K562 (cell line): ENCODE measurements around the gene SLC20A1. TPM values are rescaled to one million over a fixed set of nuclear protein-coding genes. Genes with fewer than 3 reads are reported as not detected.

Experiments used
- ATAC-seq: fragments of 200-7000 bp; cut with Tn5 transposase; 3 replicates; pipeline ENCODE4 v1.9.1; 2020; ENCODE audit warnings: moderate library complexity
- BruUV-seq: library from RNA; stranded (reverse); fragments of 400-500 nt; replicated peaks from 2 replicates; lab custom pipeline; 2021; lab: Mats Ljungman, UMichigan
- CTCF ChIA-PET: fragments of 300-600 bp; formaldehyde crosslinking; extraction: SDS; loops from one replicate; lab custom pipeline; 2021; ENCODE audit warnings: low intra/inter-chr PET ratio; lab: Yijun Ruan, JAX
- POLR2A ChIA-PET: fragments of 300-600, 350-650 bp; sonication (Branson Sonifier 250); formaldehyde crosslinking; extraction: SDS; loops from one replicate; lab custom pipeline; 2021; ENCODE audit warnings: antibody characterized with exemption, inconsistent platforms; lab: Yijun Ruan, JAX
- DNase-seq, 4 experiments: peaks; one replicate each; pipeline versions ENCODE4 v3.0.0 to v3.0.0-alpha.2; 2011 to 2018; ENCODE audit warnings: low spot score in 3 of 4, mixed read lengths in 3 of 4; ENCODE audit errors: extremely low read depth in 1 of 4
- FAIRE-seq: peaks from 2 replicates; lab custom pipeline; 2011; peaks lifted over from hg19 to GRCh38; lab: Jason Lieb, UNC
- H2AFZ ChIP-seq: 2 replicates; pipeline ENCODE4 v1.6.0; 2011; ENCODE audit warnings: low read depth, low read length, control low read depth, inconsistent platforms
- H3K27ac ChIP-seq: fragments of 200-600 bp; 3 replicates; pipeline ENCODE4 v1.8.0; 2011; ENCODE audit warnings: low read depth, mild to moderate bottlenecking, control low read depth, inconsistent platforms, low read length, moderate library complexity, mixed read lengths; ENCODE audit errors: extremely low read depth
- H3K27me3 ChIP-seq, 2 experiments: fragments of 300-600 bp in 1 of 2; 2 replicates in 1 of 2; 3 replicates in 1 of 2; pipeline versions ENCODE4 v1.6.0 to v1.8.0; 2011; ENCODE audit warnings: inconsistent platforms in 2 of 2, low read length in 2 of 2, mild to moderate bottlenecking in 1 of 2, mixed read lengths in 1 of 2, moderate library complexity in 1 of 2; ENCODE audit not compliant: control insufficient read depth in 2 of 2, insufficient read depth in 2 of 2
- H3K36me3 ChIP-seq: fragments of 300-600 bp; 3 replicates; pipeline ENCODE4 v1.8.0; 2011; ENCODE audit warnings: mild to moderate bottlenecking, low read length, inconsistent platforms; ENCODE audit not compliant: control insufficient read depth, insufficient read depth
- H3K4me1 ChIP-seq, 2 experiments: fragments of 200-600 bp in 1 of 2; replicated peaks in 1 of 2; 2 replicates in 1 of 2; 3 replicates in 1 of 2; pipeline versions ENCODE4 v1.5.1 to v1.8.0; 2011; ENCODE audit warnings: inconsistent platforms in 2 of 2, low read length in 2 of 2, mild to moderate bottlenecking in 1 of 2, mixed read lengths in 1 of 2, moderate library complexity in 1 of 2; ENCODE audit not compliant: control insufficient read depth in 2 of 2, insufficient read depth in 2 of 2
- H3K4me2 ChIP-seq: 2 replicates; pipeline ENCODE4 v1.6.1; 2011; ENCODE audit warnings: low read length, control low read depth, inconsistent platforms, mixed read lengths; ENCODE audit not compliant: insufficient read depth
- H3K4me3 ChIP-seq: fragments of 200-600 bp; sonication (generic), shearing (Covaris generic); 2 replicates; pipeline ENCODE4 v1.5.1; 2016; ENCODE audit warnings: control low read depth, inconsistent platforms
- H3K79me2 ChIP-seq: fragments of 200-600 bp; 3 replicates; pipeline ENCODE4 v1.8.0; 2011; ENCODE audit warnings: low read length, inconsistent platforms; ENCODE audit not compliant: control insufficient read depth, insufficient read depth
- H3K9ac ChIP-seq, 2 experiments: 2 replicates each; pipeline versions ENCODE4 v1.6.0 to v1.6.1; 2011; ENCODE audit warnings: low read depth in 2 of 2, low read length in 2 of 2, control low read depth in 1 of 2, inconsistent platforms in 1 of 2, mild to moderate bottlenecking in 1 of 2, mixed read lengths in 1 of 2; ENCODE audit not compliant: insufficient read depth in 1 of 2
- H3K9me1 ChIP-seq: one replicate; pipeline ENCODE4 v1.6.0; 2011; ENCODE audit warnings: inconsistent platforms, mild to moderate bottlenecking, low read length, moderate library complexity; ENCODE audit not compliant: control insufficient read depth, insufficient read depth
- H3K9me3 ChIP-seq: replicated peaks from 2 replicates; pipeline ENCODE4 v1.5.1; 2011; ENCODE audit warnings: low read depth, low read length, inconsistent platforms; ENCODE audit not compliant: control insufficient read depth, insufficient read depth
- H4K20me1 ChIP-seq: replicated peaks from 2 replicates; pipeline ENCODE4 v1.6.1; 2011; ENCODE audit warnings: low read length, inconsistent platforms, mixed read lengths; ENCODE audit not compliant: control insufficient read depth, insufficient read depth
- ERF ChIP-seq: fragments of 450-650 bp; formaldehyde crosslinking; IDR thresholded peaks from 2 replicates; pipeline ENCODE4 v1.4.0; 2020; ENCODE audit warnings: mild to moderate bottlenecking, mixed read lengths
- FOXJ2 ChIP-seq: fragments of 200-800 bp; sonication (Bioruptor generic); IDR thresholded peaks from 2 replicates; pipeline ENCODE4 v1.6.1; 2016; ENCODE audit warnings: missing genetic modification characterization, missing compliant biosample characterization
- HIVEP1 ChIP-seq: fragments of 250-450 bp; sonication (Bioruptor Pico); IDR thresholded peaks from 2 replicates; pipeline ENCODE4 v1.4.0; 2020; ENCODE audit warnings: mild to moderate bottlenecking
- HNRNPLL ChIP-seq: fragments of 200-400 bp; formaldehyde crosslinking; IDR thresholded peaks from 2 replicates; pipeline ENCODE4 v1.6.1; 2017; ENCODE audit warnings: low read length, low read depth, mild to moderate bottlenecking; ENCODE audit not compliant: poor library complexity, severe bottlenecking
- MTA1 ChIP-seq: fragments of 450-650 bp; IDR thresholded peaks from 2 replicates; pipeline ENCODE4 v1.6.1; 2017; ENCODE audit warnings: borderline replicate concordance
- MTA3 ChIP-seq: fragments of 450-650 bp; formaldehyde crosslinking; IDR thresholded peaks from 2 replicates; pipeline ENCODE4 v1.6.1; 2017; ENCODE audit warnings: mild to moderate bottlenecking, borderline replicate concordance
- MYC ChIP-seq, 2 experiments: fragments of 250-450 bp in 1 of 2; sonication (Bioruptor Pico) in 1 of 2; IDR thresholded peaks; 2 replicates each; pipeline versions ENCODE4 v1.5.1 to v1.6.1; 2012 to 2021; ENCODE audit warnings: low read depth in 2 of 2, borderline replicate concordance in 1 of 2, improper control_type of control experiment in 1 of 2, low read length in 1 of 2, mild to moderate bottlenecking in 1 of 2, moderate library complexity in 1 of 2
- RAD51 ChIP-seq: fragments of 450-650 bp; IDR thresholded peaks from 2 replicates; pipeline ENCODE4 v1.7.1; 2016; ENCODE audit warnings: low read depth, mild to moderate bottlenecking, borderline replicate concordance
- RBM25 ChIP-seq: fragments of 200-400 bp; formaldehyde crosslinking; IDR thresholded peaks from 2 replicates; pipeline ENCODE4 v1.6.1; 2018; ENCODE audit warnings: low read length, low read depth, moderate library complexity; ENCODE audit not compliant: severe bottlenecking
- SMAD2 ChIP-seq: fragments of 150-350 bp; IDR thresholded peaks from 2 replicates; pipeline ENCODE4 v1.6.1; 2014; ENCODE audit warnings: low read depth, mild to moderate bottlenecking, low read length
- SMARCE1 ChIP-seq: fragments of 450-650 bp; IDR thresholded peaks from 2 replicates; pipeline ENCODE4 v1.7.1; 2016; ENCODE audit warnings: mild to moderate bottlenecking
- SPI1 ChIP-seq: IDR thresholded peaks from 2 replicates; pipeline ENCODE4 v1.6.1; 2011; ENCODE audit warnings: low read depth, low read length, control low read depth, borderline replicate concordance
- TRIM24 ChIP-seq, 2 experiments: fragments of 450-650 bp; IDR thresholded peaks; 2 replicates each; pipeline ENCODE4 v1.6.1; 2016
- ZNF717 ChIP-seq: fragments of 250-450 bp; sonication (Bioruptor Pico); IDR thresholded peaks from 2 replicates; pipeline ENCODE4 v1.5.0; 2021
- WGBS: fragments of 100-300 bp; shearing (Covaris generic); methylation state at CpG from one replicate; pipeline ENCODE4 v1.1.6; 2016; ENCODE audit warnings: low coverage, mixed read lengths; ENCODE audit not compliant: insufficient coverage; ENCODE audit errors: missing lambda C conversion rate; 5-methylcytosine and 5-hydroxymethylcytosine counted together
- in situ Hi-C: fragments of 300-500 bp; cut with MboI; formaldehyde crosslinking; loops from 4 replicates; pipeline ENCODE4 v1.15.0; 2018; ENCODE audit warnings: inconsistent platforms, mixed read lengths
- intact Hi-C: fragments of 100-400 bp; cut with micrococcal nuclease; formaldehyde crosslinking; loops from 2 replicates; pipeline ENCODE4 v1.14.2; 2022
- polyA plus RNA-seq, 8 experiments: library from polyadenylated mRNA; depleted of rRNA in 4 of 8; stranded (reverse) in 5 of 8; unstranded in 3 of 8; fragments of >200 nt; fragmentation: Nextera tagmentation in 2 of 8; fragmentation: Illumina TruSeq in 1 of 8; extraction: Ambion mirVana in 2 of 8; extraction: Trizol in 1 of 8; gene quantifications; 2 replicates each; pipeline versions ENCODE4 v1.2.1 to v1.2.3, GENCODE V29; 2011 to 2014; ENCODE audit warnings: inconsistent platforms in 1 of 8, missing spikeins in 1 of 8
- total RNA-seq, 7 experiments: library from RNA; depleted of rRNA in 6 of 7; stranded (reverse); fragments of >200 nt in 6 of 7; fragmentation: Illumina TruSeq in 2 of 7; extraction: Trizol in 2 of 7; gene quantifications; 2 replicates each; pipeline versions ENCODE4 v1.2.1 to v1.2.3, GENCODE V29; 2011 to 2021; ENCODE audit warnings: low replicate concordance in 1 of 7
- TF ChIP-seq, protein P1 (sequence below), 3 experiments: IDR thresholded peaks in 2 of 3; conservative IDR thresholded peaks in 1 of 3; 2 replicates each; pipeline ENCODE4 v1.5.1; 2011 to 2012; ENCODE audit warnings: low read length in 3 of 3, mild to moderate bottlenecking in 3 of 3, control low read depth in 2 of 3, improper control_type of control experiment in 1 of 3, inconsistent platforms in 1 of 3, low read depth in 1 of 3, mixed read lengths in 1 of 3, moderate library complexity in 1 of 3; ENCODE audit not compliant: insufficient read depth in 2 of 3
- TF ChIP-seq, protein P2 (sequence below): fragments of 250-450 bp; sonication (Bioruptor Pico); IDR thresholded peaks from 2 replicates; pipeline ENCODE4 v1.8.0; 2022; ENCODE audit warnings: moderate library complexity, mild to moderate bottlenecking, inconsistent platforms
- TF ChIP-seq, protein P3 (sequence below): IDR thresholded peaks from 2 replicates; pipeline ENCODE4 v1.6.1; 2012; ENCODE audit warnings: low read depth, low read length, improper control_type of control experiment, borderline replicate concordance

The SLC20A1 gene
- total and polyA plus RNA-seq, 9 of the 15 experiments (the other 6 are each of a cell fraction or from before 2014, with no cell fraction given) = 53.8 to 150 (median 74.7) TPM

DNA sequence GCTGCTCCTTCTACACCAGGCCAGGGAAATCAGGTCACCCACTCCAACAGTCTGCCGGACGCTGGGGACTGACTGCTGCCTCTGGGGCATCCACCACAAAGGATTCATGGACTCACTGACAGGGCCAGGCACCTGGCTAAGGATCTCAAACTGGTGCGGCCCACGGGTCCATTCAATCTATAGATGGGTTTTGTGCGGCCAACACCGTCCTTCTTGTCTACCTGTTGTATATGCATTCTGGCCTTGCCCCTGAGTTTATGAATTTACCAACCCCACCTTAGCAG, 10.9 kb upstream of the SLC20A1 start (continued):
- TF ChIP-seq, protein P1, sequence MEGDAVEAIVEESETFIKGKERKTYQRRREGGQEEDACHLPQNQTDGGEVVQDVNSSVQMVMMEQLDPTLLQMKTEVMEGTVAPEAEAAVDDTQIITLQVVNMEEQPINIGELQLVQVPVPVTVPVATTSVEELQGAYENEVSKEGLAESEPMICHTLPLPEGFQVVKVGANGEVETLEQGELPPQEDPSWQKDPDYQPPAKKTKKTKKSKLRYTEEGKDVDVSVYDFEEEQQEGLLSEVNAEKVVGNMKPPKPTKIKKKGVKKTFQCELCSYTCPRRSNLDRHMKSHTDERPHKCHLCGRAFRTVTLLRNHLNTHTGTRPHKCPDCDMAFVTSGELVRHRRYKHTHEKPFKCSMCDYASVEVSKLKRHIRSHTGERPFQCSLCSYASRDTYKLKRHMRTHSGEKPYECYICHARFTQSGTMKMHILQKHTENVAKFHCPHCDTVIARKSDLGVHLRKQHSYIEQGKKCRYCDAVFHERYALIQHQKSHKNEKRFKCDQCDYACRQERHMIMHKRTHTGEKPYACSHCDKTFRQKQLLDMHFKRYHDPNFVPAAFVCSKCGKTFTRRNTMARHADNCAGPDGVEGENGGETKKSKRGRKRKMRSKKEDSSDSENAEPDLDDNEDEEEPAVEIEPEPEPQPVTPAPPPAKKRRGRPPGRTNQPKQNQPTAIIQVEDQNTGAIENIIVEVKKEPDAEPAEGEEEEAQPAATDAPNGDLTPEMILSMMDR (IDR thresholded peaks at IDR 0.05 in 2 of 3, conservative IDR thresholded peaks at IDR 0.05 in 1 of 3; ENCODE audit: insufficient read depth in 2 of 3, low read depth in 1 of 3, low read length in 3 of 3) = no peak
- no peak for TF ChIP-seq FOXJ2
- no peak for TF ChIP-seq HIVEP1

DNA sequence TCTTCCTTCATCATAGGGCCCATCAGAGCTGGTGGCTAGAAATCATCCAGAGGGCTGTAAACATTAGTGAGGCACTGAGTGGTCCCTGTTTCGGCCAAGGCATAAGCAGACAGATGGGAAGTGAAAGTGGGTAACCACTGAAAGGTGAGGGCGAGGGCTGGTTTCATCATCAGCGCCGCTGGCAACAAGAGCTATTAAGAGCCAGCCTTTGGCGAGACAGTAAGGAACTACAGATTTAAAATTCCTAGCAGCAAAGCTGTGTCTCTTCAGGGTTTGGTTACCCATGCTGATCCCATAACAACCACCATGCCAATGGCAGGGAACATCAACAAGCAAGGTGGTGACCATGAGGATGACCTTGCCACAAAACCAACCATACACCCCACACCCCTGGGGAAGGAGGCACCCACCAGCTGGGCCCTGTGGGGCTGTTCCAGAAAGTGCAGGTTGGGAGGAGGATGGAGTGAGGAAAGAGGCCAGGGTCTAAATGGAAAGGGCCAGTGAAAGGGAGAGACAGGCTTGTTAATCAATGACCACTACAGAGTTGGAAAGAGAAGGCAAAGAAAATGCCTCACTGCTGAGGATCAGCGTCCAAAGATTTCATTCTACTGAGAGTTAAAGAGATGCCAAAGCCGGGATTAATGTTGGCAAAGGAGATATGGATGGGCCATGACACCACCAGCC, 9.0 kb upstream of the SLC20A1 start:
- ATAC-seq = no peak
- Histone ChIP-seq H3K27me3 (no peaks in the 10 kb centered on the region), H3K9ac (no peak overlapping the region), H3K4me1 (peaks cover 8 to 24% of the 10 kb centered on the region in 2 experiments; a peak in 4 of 5 replicates), H3K4me2 (no peak overlapping the region), H3K4me3 (no peak overlapping the region), H4K20me1 (no peaks in the 10 kb centered on the region), H3K79me2 (no peaks in the 10 kb centered on the region), H2AFZ (0 out of 2 replicates have a peak overlapping the region, but pooled peaks have one; percentile 8), H3K9me1 (no peaks in the 10 kb centered on the region), H3K27ac (no peak overlapping the region), H3K36me3 (no peaks in the 10 kb centered on the region), H3K9me3 (no peaks in the 10 kb centered on the region)
- ChIA-PET CTCF (no interaction called here), POLR2A (interaction anchor here (1.0 to 1.6 kb wide), 2 partner anchors 9 to 22 kb away, joined by 3 to 7 read pairs; partner anchors contain the start of gene SLC20A1)
- intact Hi-C loops (no loop called here), in situ Hi-C loops (no loop called here)
- no peak for DNase-seq
- FAIRE-seq = no peak
- BruUV-seq = no TSS peak
- WGBS = 45% methylated on average over 6 of the region's 7 CpGs
- TF ChIP-seq MTA1 (no peak), HNRNPLL (no peak), SPI1 (no peak), RBM25 (no peak), ERF (CRISPR knock-in tag) (no peak), ZNF717 (CRISPR knock-in tag) (no peak), RAD51 (no peak), TRIM24 (IDR thresholded peaks at IDR 0.05) (no peak), SMARCE1 (no peak), MTA3 (no peak), MYC (IDR thresholded peaks at IDR 0.05; ENCODE audit: low read depth, low read length) (no peak), MYC (CRISPR knock-in tag; IDR thresholded peaks at IDR 0.05; ENCODE audit: borderline replicate concordance, low read depth) (no peak), SMAD2 (no peak)
- TF ChIP-seq, protein P2, sequence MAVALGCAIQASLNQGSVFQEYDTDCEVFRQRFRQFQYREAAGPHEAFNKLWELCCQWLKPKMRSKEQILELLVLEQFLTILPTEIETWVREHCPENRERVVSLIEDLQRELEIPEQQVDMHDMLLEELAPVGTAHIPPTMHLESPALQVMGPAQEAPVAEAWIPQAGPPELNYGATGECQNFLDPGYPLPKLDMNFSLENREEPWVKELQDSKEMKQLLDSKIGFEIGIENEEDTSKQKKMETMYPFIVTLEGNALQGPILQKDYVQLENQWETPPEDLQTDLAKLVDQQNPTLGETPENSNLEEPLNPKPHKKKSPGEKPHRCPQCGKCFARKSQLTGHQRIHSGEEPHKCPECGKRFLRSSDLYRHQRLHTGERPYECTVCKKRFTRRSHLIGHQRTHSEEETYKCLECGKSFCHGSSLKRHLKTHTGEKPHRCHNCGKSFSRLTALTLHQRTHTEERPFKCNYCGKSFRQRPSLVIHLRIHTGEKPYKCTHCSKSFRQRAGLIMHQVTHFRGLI = no peak
- TF ChIP-seq, protein P3, sequence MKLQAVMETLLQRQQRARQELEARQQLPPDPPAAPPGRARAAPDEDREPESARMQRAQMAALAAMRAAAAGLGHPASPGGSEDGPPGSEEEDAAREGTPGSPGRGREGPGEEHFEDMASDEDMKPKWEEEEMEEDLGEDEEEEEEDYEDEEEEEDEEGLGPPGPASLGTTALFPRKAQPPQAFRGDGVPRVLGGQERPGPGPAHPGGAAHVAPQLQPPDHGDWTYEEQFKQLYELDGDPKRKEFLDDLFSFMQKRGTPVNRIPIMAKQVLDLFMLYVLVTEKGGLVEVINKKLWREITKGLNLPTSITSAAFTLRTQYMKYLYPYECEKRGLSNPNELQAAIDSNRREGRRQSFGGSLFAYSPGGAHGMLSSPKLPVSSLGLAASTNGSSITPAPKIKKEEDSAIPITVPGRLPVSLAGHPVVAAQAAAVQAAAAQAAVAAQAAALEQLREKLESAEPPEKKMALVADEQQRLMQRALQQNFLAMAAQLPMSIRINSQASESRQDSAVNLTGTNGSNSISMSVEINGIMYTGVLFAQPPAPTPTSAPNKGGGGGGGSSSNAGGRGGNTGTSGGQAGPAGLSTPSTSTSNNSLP = no peak
